ENCODE data around the gene C5orf46. TPM values are rescaled to one million over a fixed set of nuclear protein-coding genes. Genes with fewer than 3 reads are reported as not detected.

C5orf46 gene
- total RNA-seq, result not detected in 2 replicates
- not detected for total RNA-seq (2013)
- polyA plus RNA-seq, result not detected in 2 replicates
- not detected in 2 replicates for polyA minus RNA-seq

- POLR2A ChIA-PET, result no interaction called here
- DNase-seq, result no peak
- no peaks in the 10 kb centered on the region for H4K20me1 ChIP-seq (ENCODE audit: control insufficient read depth, insufficient read depth, low read length, poor library complexity, severe bottlenecking)
- H2AFZ ChIP-seq (ENCODE audit: insufficient read depth, low read depth, low read length, poor library complexity, severe bottlenecking), result no peak within 1 kb of the TSS
- no peak within 1 kb of the TSS for H3K4me3 Mint-ChIP-seq
- no peak within 1 kb of the TSS for H3K4me3 ChIP-seq (ENCODE audit: control extremely low read depth in 1 of 5, extremely low read depth in 1 of 5, insufficient read depth in 1 of 5, low read depth in 2 of 5, low read length in 4 of 5)
- no peaks in the 10 kb centered on the region for H3K36me3 ChIP-seq (replicated peaks in 1 of 2; ENCODE audit: control extremely low read depth in 1 of 2, control insufficient read depth in 1 of 2, extremely low read depth in 1 of 2, insufficient read depth in 2 of 2, low read length in 1 of 2)
- no peak within 1 kb of the TSS for H3K9ac ChIP-seq (ENCODE audit: low read length)
- H3K79me2 ChIP-seq (ENCODE audit: control insufficient read depth, insufficient read depth, low read length), result no peaks in the 10 kb centered on the region
- CTCF ChIA-PET, result no interaction called here
- no peaks in the 10 kb centered on the region for H3K4me1 Mint-ChIP-seq
- H3K27ac Mint-ChIP-seq, result no peak within 1 kb of the TSS
- peaks cover 3% of the 10 kb centered on the region for H3K27me3 Mint-ChIP-seq
- no peak for ATAC-seq (ENCODE audit: low read depth)
- intact Hi-C loops (cut with micrococcal nuclease), result no loop called here
- no peaks in the 10 kb centered on the region for H3K4me1 ChIP-seq (ENCODE audit: control insufficient read depth in 2 of 2, insufficient read depth in 2 of 2, low read length in 2 of 2)
- H3K27ac ChIP-seq (ENCODE audit: low read length in 2 of 2), result no peak within 1 kb of the TSS
- whole genome bisulfite sequencing (ENCODE audit: insufficient coverage), result 91% methylated on average over 8 of the region's 8 CpGs
- TF ChIP-seq EZH2 (IDR thresholded peaks at IDR 0.05; ENCODE audit: borderline replicate concordance, insufficient read depth, low read depth, low read length, poor library complexity, severe bottlenecking) (no peak), CTCF (IDR thresholded peaks at IDR 0.05) (no peak)
- H3K4me2 ChIP-seq (replicated peaks; ENCODE audit: low read depth, low read length, poor library complexity, severe bottlenecking), result no peak within 1 kb of the TSS
- H3K9me3 ChIP-seq (ENCODE audit: control extremely low read depth in 1 of 3, control insufficient read depth in 2 of 3, insufficient read depth in 1 of 3, low read length in 2 of 3), result no peaks in the 10 kb centered on the region
- no peaks in the 10 kb centered on the region for H3K9me3 Mint-ChIP-seq (ENCODE audit: insufficient read depth)
- H3K27me3 ChIP-seq (replicated peaks in 1 of 4; ENCODE audit: control extremely low read depth in 1 of 4, control insufficient read depth in 3 of 4, insufficient read depth in 4 of 4, low read length in 3 of 4), result no peaks in the 10 kb centered on the region
These were observed at the start of gene C5orf46 for GRCh38 chr5:147906326-147907095. C5orf46 (minus strand) TSS chr5:147906538; CDS start chr5:147906501, 37 bp downstream.

GRCh38 chr5:147954971-147955370 is 48.6 kb upstream of the C5orf46 start:
- Mint-ChIP-seq H3K27me3 (peaks cover 2% of the 10 kb centered on the region), H3K4me3 (no peak overlapping the region), H3K9me3 (ENCODE audit: insufficient read depth) (no peaks in the 10 kb centered on the region), H3K4me1 (no peaks in the 10 kb centered on the region), H3K27ac (no peak overlapping the region)
- Histone ChIP-seq H3K4me3 (ENCODE audit: control extremely low read depth in 1 of 5, extremely low read depth in 1 of 5, insufficient read depth in 1 of 5, low read depth in 2 of 5, low read length in 4 of 5) (no peak overlapping the region), H3K4me1 (ENCODE audit: control insufficient read depth in 2 of 2, insufficient read depth in 2 of 2, low read length in 2 of 2) (no peaks in the 10 kb centered on the region), H3K27ac (ENCODE audit: low read length in 2 of 2) (no peak overlapping the region), H3K27me3 (replicated peaks in 1 of 4; ENCODE audit: control extremely low read depth in 1 of 4, control insufficient read depth in 3 of 4, insufficient read depth in 4 of 4, low read length in 3 of 4) (no peaks in the 10 kb centered on the region), H3K36me3 (replicated peaks in 1 of 2; ENCODE audit: control extremely low read depth in 1 of 2, control insufficient read depth in 1 of 2, extremely low read depth in 1 of 2, insufficient read depth in 2 of 2, low read length in 1 of 2) (no peaks in the 10 kb centered on the region), H3K4me2 (replicated peaks; ENCODE audit: low read depth, low read length, poor library complexity, severe bottlenecking) (no peak overlapping the region), H3K79me2 (ENCODE audit: control insufficient read depth, insufficient read depth, low read length) (no peaks in the 10 kb centered on the region), H3K9me3 (ENCODE audit: control extremely low read depth in 1 of 3, control insufficient read depth in 2 of 3, insufficient read depth in 1 of 3, low read length in 2 of 3) (no peaks in the 10 kb centered on the region), H3K9ac (ENCODE audit: low read length) (no peak overlapping the region), H2AFZ (ENCODE audit: insufficient read depth, low read depth, low read length, poor library complexity, severe bottlenecking) (no peak overlapping the region), H4K20me1 (ENCODE audit: control insufficient read depth, insufficient read depth, low read length, poor library complexity, severe bottlenecking) (no peaks in the 10 kb centered on the region)
- no peak for ATAC-seq (ENCODE audit: low read depth)
- CTCF ChIA-PET, result no interaction called here
- no peak for DNase-seq
- no peak for TF ChIP-seq EZH2 (IDR thresholded peaks at IDR 0.05; ENCODE audit: borderline replicate concordance, insufficient read depth, low read depth, low read length, poor library complexity, severe bottlenecking)
- TF ChIP-seq CTCF (IDR thresholded peaks at IDR 0.05), result no peak
- WGBS (ENCODE audit: insufficient coverage), result 36% methylated on average over 1 of the region's 6 CpGs
- intact Hi-C loops (cut with micrococcal nuclease), result loop anchor here (10.0 kb wide), 1 partner anchor 1160 kb away; no protein-coding TSS in a partner anchor
- POLR2A ChIA-PET, result no interaction called here

Measured in B cell (primary cell).